Heart left ventricle (tissue), 16 donors: ENCODE data around the gene TBC1D10B. TPM values are rescaled to one million over a fixed set of nuclear protein-coding genes. Genes with fewer than 3 reads are reported as not detected.

Experiments used
- ATAC-seq, 4 donors: fragments of 200-7000 bp; cut with Tn5 transposase; one replicate each; pipeline ENCODE4 v1.9.1; 2020 to 2022; ENCODE audit warnings: moderate library complexity in 4 of 4, mild to moderate bottlenecking in 3 of 4, moderate number of reproducible peaks in 1 of 4
- DNase-seq, 5 donors: peaks; one replicate each; pipeline ENCODE4 v3.0.0-alpha.2; 2020
- H3K27ac ChIP-seq, 12 donors: fragments of 200-600 bp; sonication (generic) in 4 of 12; one replicate each; pipeline versions ENCODE4 v1.5.0 to v1.8.0; 2016 to 2022; ENCODE audit warnings: mild to moderate bottlenecking in 2 of 12
- H3K27me3 ChIP-seq, 9 donors: fragments of 200-600 bp; sonication (generic) in 2 of 9; one replicate each; pipeline versions ENCODE4 v1.5.1 to v1.8.0; 2016 to 2022; ENCODE audit warnings: mild to moderate bottlenecking in 3 of 9
- H3K36me3 ChIP-seq, 9 donors: fragments of 200-600 bp; sonication (generic) in 2 of 9; one replicate each; pipeline versions ENCODE4 v1.5.0 to v1.8.0; 2018 to 2022; ENCODE audit warnings: mild to moderate bottlenecking in 2 of 9
- H3K4me1 ChIP-seq, 12 donors: fragments of 200-600 bp; sonication (generic) in 4 of 12; one replicate each; pipeline versions ENCODE4 v1.5.0 to v1.8.0; 2016 to 2022; ENCODE audit warnings: mild to moderate bottlenecking in 3 of 12
- H3K4me3 ChIP-seq, 12 donors: fragments of 200-600 bp; sonication (generic) in 4 of 12; one replicate each; pipeline versions ENCODE4 v1.5.0 to v1.8.0; 2017 to 2022; ENCODE audit warnings: mild to moderate bottlenecking in 9 of 12, moderate library complexity in 4 of 12
- H3K9me3 ChIP-seq, 12 donors: fragments of 200-600 bp; sonication (generic) in 4 of 12; one replicate each; pipeline versions ENCODE4 v1.5.0 to v1.8.0; 2016 to 2022; ENCODE audit warnings: mild to moderate bottlenecking in 1 of 12
- CTCF ChIP-seq, 12 donors: fragments of 200-600 bp; sonication (generic) in 4 of 12; IDR thresholded peaks; one replicate each; pipeline versions ENCODE4 v1.5.0 to v1.8.0; 2018 to 2022; ENCODE audit warnings: antibody characterized with exemption in 12 of 12, mild to moderate bottlenecking in 5 of 12
- POLR2A ChIP-seq, 2 donors: fragments of 450-650 bp; IDR thresholded peaks; one replicate each; pipeline ENCODE4 v1.6.1; 2017; ENCODE audit warnings: antibody characterized with exemption in 2 of 2, mild to moderate bottlenecking in 2 of 2, moderate library complexity in 2 of 2
- WGBS, 4 donors: extraction: QIAGEN DNeasy Blood & Tissue Kit in 2 of 4; methylation state at CpG; one replicate each; pipeline versions ENCODE4 v1.1.5 to v1.1.7; 2013 to 2018; 5-methylcytosine and 5-hydroxymethylcytosine counted together
- intact Hi-C, 10 donors: fragments of 100-400 bp; cut with DNase I; formaldehyde crosslinking; loops; one replicate each; pipeline versions ENCODE4 v1.11.1 to v1.14.2; 2022
- polyA plus RNA-seq, 2 donors: library from polyadenylated mRNA; stranded (reverse); fragments of 200-250 nt; gene quantifications; one replicate each; pipeline ENCODE4 v1.2.3, GENCODE V29; 2013
- total RNA-seq, 9 donors: library from RNA; depleted of rRNA in 2 of 9; stranded (reverse); fragments of >200 nt in 2 of 9; fragmentation: NEBNext Ultra II Directional in 3 of 9; extraction: Animal tissue kit (Norgen Biotek cat#: 25700) in 3 of 9; gene quantifications; one replicate each; pipeline versions ENCODE4 v1.1.0 to v1.2.4, GENCODE V29; 2016 to 2023
- donor health status: ischemic (EF 13 %, LVEDD 7.1; RV severe dilation, severe dysfunction).
- donor health status: healthy with polysubstance abuse.
- donor health status: DM: no; HTN: yes; CAD: no.
- donor health status: DM: no; HTN: no; CAD: no.
- donor health status: ischemic (EF 25% LVEDD 6.9; RV normal size, moderate dysfunction).
- donor health status: ischemic (EF 25% LVEDD 5.7; RV mildly dilated, moderate dysfunction).
- donor health status: healthy.
- donor health status: DM: yes; HTN: yes; CAD: no.
- donor health status: ischemic (EF 35%, LVEDD 5.7; RV mildly dilated, moderate dysfunction).
- donor health status: nonischemic (EF 11% LVEDD 7.7; RV severe dilation, severe dysfunction).
- donor health status: DM: yes; HTN: yes; CAD: no.
- donor health status: PGD.
- donor health status: ischemic (EF 29% LVEDD 5.4; RV normal size, mild dysfunction).
- donor health status: nonischemic (EF 23%, LVEDD 6.1; RV moderate dilation, normal function).

Gene TBC1D10B
- total and polyA plus RNA-seq, 11 donors: 16.9 to 40.0 (median 24.2) TPM

- Histone ChIP-seq H3K27ac (peak overlapping the region in 2 of 12 donors; percentile 99 to 100), H3K27me3 (no peaks in the 10 kb centered on the region), H3K36me3 (no peaks in the 10 kb centered on the region), H3K4me3 (no peak overlapping the region), H3K9me3 (no peaks in the 10 kb centered on the region), H3K4me1 (peaks cover 0 to 37% (median 20%) of the 10 kb centered on the region in 12 donors)
- intact Hi-C loops: no loop called here
- no peak for TF ChIP-seq POLR2A (IDR thresholded peaks at IDR 0.05)
- no peak for TF ChIP-seq CTCF (IDR thresholded peaks at IDR 0.05)
- 93 to 100% (median 95%) methylated on average over 2 to 8 of the region's 8 CpGs for WGBS, 4 donors
- ATAC-seq (no peak), DNase-seq (no peak)
Observed at GRCh38 chr16:30376461-30376902, 6.2 kb upstream of the TBC1D10B start.

- no peaks in the 10 kb centered on the region for H3K27me3 ChIP-seq
- peak overlapping the region in 1 of 12 donors; percentile 99 for H3K27ac ChIP-seq
- intact Hi-C loops: no loop called here
- H3K4me1 ChIP-seq: peaks cover 0 to 37% (median 22%) of the 10 kb centered on the region in 12 donors
- DNase-seq (peak in 1 of 5 donors; percentile 24), ATAC-seq (no peak)
- no peaks in the 10 kb centered on the region for H3K36me3 ChIP-seq
- H3K9me3 ChIP-seq: no peaks in the 10 kb centered on the region
- no peak for TF ChIP-seq POLR2A (IDR thresholded peaks at IDR 0.05)
- no peak for TF ChIP-seq CTCF (IDR thresholded peaks at IDR 0.05)
- H3K4me3 ChIP-seq: no peak overlapping the region
- 88 to 91% (median 90%) methylated on average over 8 of the region's 8 CpGs for WGBS, 4 donors
Observed at GRCh38 chr16:30375864-30376263, 5.6 kb upstream of the TBC1D10B start.

- ATAC-seq: no peak
- H3K27ac ChIP-seq: no peak within 1 kb of the TSS
- no peaks in the 10 kb centered on the region for H3K36me3 ChIP-seq
- no peak within 1 kb of the TSS for H3K4me3 ChIP-seq
- peaks cover 0 to 34% (median 22%) of the 10 kb centered on the region in 12 donors for H3K4me1 ChIP-seq
- H3K27me3 ChIP-seq: no peaks in the 10 kb centered on the region
- intact Hi-C loops: no loop called here
- 81 to 90% (median 85%) methylated on average over 6 of the region's 6 CpGs for WGBS, 4 donors
- peak in 1 of 5 donors; percentile 15 for DNase-seq
- H3K9me3 ChIP-seq: no peaks in the 10 kb centered on the region
- no peak for TF ChIP-seq POLR2A (IDR thresholded peaks at IDR 0.05)
- TF ChIP-seq CTCF (IDR thresholded peaks at IDR 0.05): no peak
Observed at GRCh38 chr16:30374538-30374937, 4.2 kb upstream of the TBC1D10B start, which contains the start of gene MYL11. Gene MYL11, plus strand, starts transcription at chr16:30374802. Its CDS starts 56 bp downstream, at chr16:30374858.

DNA sequence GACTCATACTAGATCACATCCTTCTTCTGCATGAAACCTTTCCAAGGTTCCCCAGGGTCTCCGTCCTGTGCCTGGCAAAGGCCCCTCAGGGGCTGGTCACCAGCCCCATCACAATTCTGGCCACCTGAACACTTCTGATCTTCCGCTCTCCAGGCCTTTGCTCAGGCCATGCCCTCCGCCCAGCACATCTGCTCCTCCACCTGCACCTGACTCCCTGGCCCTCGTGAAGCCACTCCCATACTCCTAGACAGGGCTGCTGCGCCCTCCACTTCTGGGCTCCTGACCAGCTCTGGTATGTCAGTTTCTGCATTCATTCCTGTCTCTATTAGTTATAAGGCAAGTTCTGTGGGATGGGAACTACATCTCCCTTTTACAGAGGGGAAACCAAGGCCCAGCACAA, 2.4 kb upstream of the TBC1D10B start:
- intact Hi-C loops: no loop called here
- peaks cover 0 to 40% (median 24%) of the 10 kb centered on the region in 12 donors for H3K4me1 ChIP-seq
- WGBS, 4 donors: 90 to 92% (median 91%) methylated on average over 5 of the region's 5 CpGs

More for the DNA sequence above, 2.4 kb upstream of the TBC1D10B start:
- Histone ChIP-seq H3K9me3 (no peaks in the 10 kb centered on the region), H3K36me3 (no peaks in the 10 kb centered on the region), H3K27me3 (no peaks in the 10 kb centered on the region), H3K4me3 (no peak overlapping the region), H3K27ac (peak overlapping the region in 3 of 12 donors; percentile 85 to 89 (median 88))
- DNase-seq (no peak), ATAC-seq (no peak)
- TF ChIP-seq CTCF (IDR thresholded peaks at IDR 0.05) (no peak), POLR2A (IDR thresholded peaks at IDR 0.05) (no peak)
